Neural cell (in vitro differentiated cells): ENCODE data around the gene SSBP3. TPM values are rescaled to one million over a fixed set of nuclear protein-coding genes. Genes with fewer than 3 reads are reported as not detected.
A peak's percentile ranks its signal among the peaks of the same experiment; 100 is the strongest.

Source experiments
- H2AFZ ChIP-seq: fragments of 200-600, 300-800 bp; sonication (generic), shearing (Covaris generic); 2 replicates; pipeline ENCODE4 v1.6.0; 2014; ENCODE audit warnings: low read depth, mild to moderate bottlenecking, antibody characterized with exemption, low read length, moderate library complexity
- H3F3A ChIP-seq: fragments of 200-600 bp; shearing (Covaris generic); 2 replicates; pipeline ENCODE4 v1.6.1; 2016; ENCODE audit warnings: mild to moderate bottlenecking, moderate library complexity, mixed read lengths, antibody characterized with exemption, low read length; ENCODE audit not compliant: insufficient read depth, poor library complexity, severe bottlenecking
- H3K27ac ChIP-seq: fragments of 200-600, 300-800 bp; sonication (generic), shearing (Covaris generic); 2 replicates; pipeline ENCODE4 v1.5.1; 2014; ENCODE audit warnings: mild to moderate bottlenecking, low read length, moderate library complexity
- H3K27me3 ChIP-seq: fragments of 300-800, 200-600 bp; sonication (generic), shearing (Covaris generic); 2 replicates; pipeline ENCODE4 v1.6.0; 2014; ENCODE audit warnings: mild to moderate bottlenecking, low read depth, low read length, moderate library complexity; ENCODE audit not compliant: insufficient read depth
- H3K36me3 ChIP-seq: fragments of 300-800, 200-600 bp; sonication (generic), shearing (Covaris generic); 2 replicates; pipeline ENCODE4 v1.5.1; 2014; ENCODE audit warnings: mild to moderate bottlenecking, antibody characterized with exemption, low read length, moderate library complexity; ENCODE audit not compliant: insufficient read depth
- H3K4me2 ChIP-seq: fragments of 300-800, 200-600 bp; sonication (generic), shearing (Covaris generic); 2 replicates; pipeline ENCODE4 v1.6.0; 2014; ENCODE audit warnings: mild to moderate bottlenecking, low read length
- H3K4me3 ChIP-seq: fragments of 300-800, 200-600 bp; sonication (generic), shearing (Covaris generic); 2 replicates; pipeline ENCODE4 v1.5.1; 2014; ENCODE audit warnings: mild to moderate bottlenecking, low read length, moderate library complexity
- H3K79me2 ChIP-seq: fragments of 200-600 bp; shearing (Covaris generic); replicated peaks from 2 replicates; pipeline ENCODE4 v1.6.0; 2014; ENCODE audit warnings: mild to moderate bottlenecking, low read length, moderate library complexity; ENCODE audit not compliant: insufficient read depth
- H3K9ac ChIP-seq: fragments of 300-800, 200-600 bp; sonication (generic), shearing (Covaris generic); 2 replicates; pipeline ENCODE4 v1.6.1; 2016; ENCODE audit warnings: mild to moderate bottlenecking, low read length, mixed read lengths
- H3K9me2 ChIP-seq: fragments of 200-600 bp; shearing (Covaris generic); 2 replicates; pipeline ENCODE4 v1.6.1; 2016; ENCODE audit warnings: mild to moderate bottlenecking, low read length, mixed read lengths; ENCODE audit not compliant: insufficient read depth
- H3K9me3 ChIP-seq: fragments of 200-600, 300-800 bp; sonication (generic), shearing (Covaris generic); 2 replicates; pipeline ENCODE4 v1.6.1; 2016; ENCODE audit warnings: mild to moderate bottlenecking, mixed run types, low read length, moderate library complexity, mixed read lengths
- H4K20me1 ChIP-seq: fragments of 200-600 bp; shearing (Covaris generic); 2 replicates; pipeline ENCODE4 v1.6.1; 2016; ENCODE audit warnings: mild to moderate bottlenecking, mixed run types; ENCODE audit not compliant: insufficient read depth
- EP300 ChIP-seq: fragments of 450-650 bp; conservative IDR thresholded peaks from 2 replicates; pipeline ENCODE4 v1.6.1; 2014; ENCODE audit warnings: antibody characterized with exemption, mild to moderate bottlenecking, moderate library complexity; ENCODE audit not compliant: poor library complexity, severe bottlenecking
- MXI1 ChIP-seq: fragments of 450-650 bp; conservative IDR thresholded peaks from 2 replicates; pipeline ENCODE4 v1.6.1; 2014; ENCODE audit warnings: antibody characterized with exemption, mild to moderate bottlenecking; ENCODE audit not compliant: poor library complexity, severe bottlenecking
- RAD21 ChIP-seq: fragments of 450-650 bp; conservative IDR thresholded peaks from 2 replicates; pipeline ENCODE4 v1.6.1; 2014; ENCODE audit warnings: antibody characterized with exemption, mild to moderate bottlenecking, moderate library complexity
- SMC3 ChIP-seq: fragments of 450-650 bp; conservative IDR thresholded peaks from 2 replicates; pipeline ENCODE4 v1.6.1; 2014; ENCODE audit warnings: antibody characterized with exemption, mild to moderate bottlenecking, moderate library complexity; ENCODE audit not compliant: poor library complexity
- TAF1 ChIP-seq: IDR thresholded peaks from 2 replicates; pipeline ENCODE4 v1.6.1; 2012; ENCODE audit warnings: low read depth
- polyA plus RNA-seq: library from polyadenylated mRNA; depleted of rRNA; stranded (reverse); fragments of >200 nt; gene quantifications from 2 replicates; pipeline ENCODE4 v1.2.3, GENCODE V29; 2014
- TF ChIP-seq, protein P1 (sequence below): fragments of 450-650 bp; IDR thresholded peaks from 2 replicates; pipeline ENCODE4 v1.5.1; 2014; ENCODE audit warnings: antibody characterized with exemption, mild to moderate bottlenecking, moderate library complexity; ENCODE audit not compliant: poor library complexity, severe bottlenecking
- TF ChIP-seq, protein P2 (sequence below): IDR thresholded peaks from 2 replicates; pipeline ENCODE4 v1.6.1; 2012; ENCODE audit warnings: borderline replicate concordance

SSBP3 gene
- polyA plus RNA-seq, 1 donor from 2014 or later = 77.4 TPM

DNA sequence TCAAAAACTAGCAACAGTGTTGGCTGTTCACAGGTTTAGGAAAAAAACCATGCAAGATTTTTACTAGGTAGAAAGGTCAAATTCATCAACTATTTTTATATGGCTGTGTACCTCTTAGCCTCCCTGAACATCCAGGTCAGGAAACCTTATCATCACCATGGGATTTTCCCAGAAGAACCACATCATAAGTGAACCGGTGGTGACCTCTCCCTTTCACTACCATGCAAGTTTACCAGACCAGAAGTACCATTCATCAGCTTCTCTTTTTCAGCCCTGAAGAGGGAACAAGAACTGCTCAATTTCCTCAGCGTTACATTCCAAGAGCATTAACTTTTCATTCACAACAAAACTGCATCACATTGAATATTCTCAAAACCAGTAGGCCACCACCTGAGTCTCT lies 5.9 kb downstream of the SSBP3 start:
- peaks cover 98% of the 10 kb centered on the region for H3K79me2 ChIP-seq
- no peaks in the 10 kb centered on the region for H3K27me3 ChIP-seq
- H4K20me1 ChIP-seq = peaks cover 81% of the 10 kb centered on the region

DNA sequence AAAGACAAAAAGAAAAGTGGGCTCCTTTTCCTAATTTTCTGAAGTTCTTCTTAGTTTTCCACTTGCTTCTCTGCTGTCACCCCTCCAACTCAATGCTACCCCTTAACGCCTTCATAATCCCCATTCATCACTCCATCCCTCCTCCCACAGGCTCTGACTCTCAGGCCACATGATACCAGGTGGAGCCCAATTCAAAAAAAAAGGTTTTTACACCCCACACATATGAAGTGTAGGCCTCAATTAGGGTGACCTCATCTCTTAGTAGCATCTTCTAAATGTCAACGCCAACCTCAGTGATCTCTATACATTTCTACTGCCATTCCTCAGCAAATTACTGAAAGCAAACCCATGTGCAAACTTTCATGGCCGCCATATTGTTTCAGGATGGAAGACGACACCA lies 6.4 kb downstream of the SSBP3 start:
- H3K79me2 ChIP-seq = peaks cover 98% of the 10 kb centered on the region
- H3K36me3 ChIP-seq = peaks cover 9% of the 10 kb centered on the region
- H3K9me3 ChIP-seq = no peaks in the 10 kb centered on the region

More for the DNA sequence above, 5.9 kb downstream of the SSBP3 start:
- Histone ChIP-seq H3F3A (no peaks in the 10 kb centered on the region), H3K9ac (no peak overlapping the region), H3K4me2 (no peak overlapping the region), H2AFZ (no peak overlapping the region), H3K9me2 (no peaks in the 10 kb centered on the region), H3K36me3 (peaks cover 5% of the 10 kb centered on the region), H3K9me3 (no peaks in the 10 kb centered on the region), H3K27ac (no peak overlapping the region), H3K4me3 (peak overlapping the region; percentile 100)
- TF ChIP-seq SMC3 (no peak), RAD21 (no peak)

More for the DNA sequence above, 6.4 kb downstream of the SSBP3 start:
- no peak overlapping the region for H3K27ac ChIP-seq
- H3K9me2 ChIP-seq = no peaks in the 10 kb centered on the region
- TF ChIP-seq MXI1 = no peak
- no peak for TF ChIP-seq SMC3
- TF ChIP-seq, protein P1, sequence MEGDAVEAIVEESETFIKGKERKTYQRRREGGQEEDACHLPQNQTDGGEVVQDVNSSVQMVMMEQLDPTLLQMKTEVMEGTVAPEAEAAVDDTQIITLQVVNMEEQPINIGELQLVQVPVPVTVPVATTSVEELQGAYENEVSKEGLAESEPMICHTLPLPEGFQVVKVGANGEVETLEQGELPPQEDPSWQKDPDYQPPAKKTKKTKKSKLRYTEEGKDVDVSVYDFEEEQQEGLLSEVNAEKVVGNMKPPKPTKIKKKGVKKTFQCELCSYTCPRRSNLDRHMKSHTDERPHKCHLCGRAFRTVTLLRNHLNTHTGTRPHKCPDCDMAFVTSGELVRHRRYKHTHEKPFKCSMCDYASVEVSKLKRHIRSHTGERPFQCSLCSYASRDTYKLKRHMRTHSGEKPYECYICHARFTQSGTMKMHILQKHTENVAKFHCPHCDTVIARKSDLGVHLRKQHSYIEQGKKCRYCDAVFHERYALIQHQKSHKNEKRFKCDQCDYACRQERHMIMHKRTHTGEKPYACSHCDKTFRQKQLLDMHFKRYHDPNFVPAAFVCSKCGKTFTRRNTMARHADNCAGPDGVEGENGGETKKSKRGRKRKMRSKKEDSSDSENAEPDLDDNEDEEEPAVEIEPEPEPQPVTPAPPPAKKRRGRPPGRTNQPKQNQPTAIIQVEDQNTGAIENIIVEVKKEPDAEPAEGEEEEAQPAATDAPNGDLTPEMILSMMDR = no peak
- TF ChIP-seq, protein P2, sequence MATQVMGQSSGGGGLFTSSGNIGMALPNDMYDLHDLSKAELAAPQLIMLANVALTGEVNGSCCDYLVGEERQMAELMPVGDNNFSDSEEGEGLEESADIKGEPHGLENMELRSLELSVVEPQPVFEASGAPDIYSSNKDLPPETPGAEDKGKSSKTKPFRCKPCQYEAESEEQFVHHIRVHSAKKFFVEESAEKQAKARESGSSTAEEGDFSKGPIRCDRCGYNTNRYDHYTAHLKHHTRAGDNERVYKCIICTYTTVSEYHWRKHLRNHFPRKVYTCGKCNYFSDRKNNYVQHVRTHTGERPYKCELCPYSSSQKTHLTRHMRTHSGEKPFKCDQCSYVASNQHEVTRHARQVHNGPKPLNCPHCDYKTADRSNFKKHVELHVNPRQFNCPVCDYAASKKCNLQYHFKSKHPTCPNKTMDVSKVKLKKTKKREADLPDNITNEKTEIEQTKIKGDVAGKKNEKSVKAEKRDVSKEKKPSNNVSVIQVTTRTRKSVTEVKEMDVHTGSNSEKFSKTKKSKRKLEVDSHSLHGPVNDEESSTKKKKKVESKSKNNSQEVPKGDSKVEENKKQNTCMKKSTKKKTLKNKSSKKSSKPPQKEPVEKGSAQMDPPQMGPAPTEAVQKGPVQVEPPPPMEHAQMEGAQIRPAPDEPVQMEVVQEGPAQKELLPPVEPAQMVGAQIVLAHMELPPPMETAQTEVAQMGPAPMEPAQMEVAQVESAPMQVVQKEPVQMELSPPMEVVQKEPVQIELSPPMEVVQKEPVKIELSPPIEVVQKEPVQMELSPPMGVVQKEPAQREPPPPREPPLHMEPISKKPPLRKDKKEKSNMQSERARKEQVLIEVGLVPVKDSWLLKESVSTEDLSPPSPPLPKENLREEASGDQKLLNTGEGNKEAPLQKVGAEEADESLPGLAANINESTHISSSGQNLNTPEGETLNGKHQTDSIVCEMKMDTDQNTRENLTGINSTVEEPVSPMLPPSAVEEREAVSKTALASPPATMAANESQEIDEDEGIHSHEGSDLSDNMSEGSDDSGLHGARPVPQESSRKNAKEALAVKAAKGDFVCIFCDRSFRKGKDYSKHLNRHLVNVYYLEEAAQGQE = no peak
- no peak for TF ChIP-seq TAF1
- no peak for TF ChIP-seq RAD21
- no peak for TF ChIP-seq EP300
- no peak overlapping the region for H2AFZ ChIP-seq
- no peaks in the 10 kb centered on the region for H3F3A ChIP-seq
- no peak overlapping the region for H3K9ac ChIP-seq
- no peak overlapping the region for H3K4me2 ChIP-seq
- peak overlapping the region; percentile 100 for H3K4me3 ChIP-seq
- H4K20me1 ChIP-seq = peaks cover 86% of the 10 kb centered on the region
- H3K27me3 ChIP-seq = no peaks in the 10 kb centered on the region
